Measurements from ENCODE around the gene DACH1.

Gene DACH1

GRCh38 chr13:71677124-71677523, 189.9 kb downstream of the DACH1 start:
- no peak for TF ChIP-seq ZFX (IDR thresholded peaks at IDR 0.05)
- H3K27ac ChIP-seq: no peak overlapping the region

- H3K27ac ChIP-seq: no peak overlapping the region
- TF ChIP-seq CTCF (conservative IDR thresholded peaks at IDR 0.05) (no peak), ZFX (IDR thresholded peaks at IDR 0.05) (no peak)
These were observed 194.5 kb downstream of the DACH1 start for GRCh38 chr13:71672512-71672911.

GRCh38 chr13:71663431-71663830, 203.6 kb downstream of the DACH1 start:
- no peak overlapping the region for H3K27ac ChIP-seq
- no peak for TF ChIP-seq CTCF (conservative IDR thresholded peaks at IDR 0.05)
- TF ChIP-seq ZFX (IDR thresholded peaks at IDR 0.05): no peak

- H3K27ac ChIP-seq: no peak overlapping the region
- no peak for TF ChIP-seq ZFX (IDR thresholded peaks at IDR 0.05)
- TF ChIP-seq CTCF (conservative IDR thresholded peaks at IDR 0.05): no peak
These were observed 205.1 kb downstream of the DACH1 start for GRCh38 chr13:71661921-71662320.

GRCh38 chr13:71659404-71659803, 207.6 kb downstream of the DACH1 start:
- TF ChIP-seq ZFX (IDR thresholded peaks at IDR 0.05) (no peak), CTCF (conservative IDR thresholded peaks at IDR 0.05) (no peak)
- no peak overlapping the region for H3K27ac ChIP-seq

- no peak for TF ChIP-seq ZFX (IDR thresholded peaks at IDR 0.05)
- TF ChIP-seq CTCF (conservative IDR thresholded peaks at IDR 0.05): no peak
- no peak overlapping the region for H3K27ac ChIP-seq
These were observed 221.5 kb downstream of the DACH1 start for GRCh38 chr13:71645467-71645866.

- H3K27ac ChIP-seq: no peak overlapping the region
- no peak for TF ChIP-seq CTCF (conservative IDR thresholded peaks at IDR 0.05)
- TF ChIP-seq ZFX (IDR thresholded peaks at IDR 0.05): no peak
These were observed 222.4 kb downstream of the DACH1 start for GRCh38 chr13:71644579-71644978.

- no peak overlapping the region for H3K27ac ChIP-seq
These were observed 223.6 kb downstream of the DACH1 start for GRCh38 chr13:71643448-71643860.

More at GRCh38 chr13:71643448-71643860, 223.6 kb downstream of the DACH1 start:
- TF ChIP-seq ZFX (IDR thresholded peaks at IDR 0.05): no peak
- no peak for TF ChIP-seq CTCF (conservative IDR thresholded peaks at IDR 0.05)
